GM19438 (cell line): ENCODE results near the gene KCNT1.

Source experiments
- ATAC-seq: cut with Tn5 transposase; IDR thresholded peaks from one replicate; pipeline ENCODE4 v1.9.1; 2021; ENCODE audit warnings: low read depth; ENCODE audit not compliant: unreplicated experiment

KCNT1 gene

GRCh38 chr9:135833864-135834263 is 131.9 kb downstream of the KCNT1 start:
- no peak for ATAC-seq

GRCh38 chr9:135835131-135835530 is 133.1 kb downstream of the KCNT1 start:
- no peak for ATAC-seq

- no peak for ATAC-seq
Observed at GRCh38 chr9:135839516-135839915, 137.5 kb downstream of the KCNT1 start.

GRCh38 chr9:135840107-135840506 is 138.1 kb downstream of the KCNT1 start:
- ATAC-seq = no peak

- ATAC-seq = no peak
Observed at GRCh38 chr9:135840539-135840938, 138.6 kb downstream of the KCNT1 start.
